GM19193 (cell line): ENCODE measurements around the gene MRPL12.
A peak's percentile ranks its signal among the peaks of the same experiment; 100 is the strongest.

Experiments used
- POLR2A ChIP-seq: IDR thresholded peaks from 4 replicates; pipeline ENCODE4 v1.6.1; 2011; ENCODE audit not compliant: insufficient read depth, insufficient read length; ENCODE audit errors: extremely low read depth

MRPL12 gene

GRCh38 chr17:81702934-81703746 lies at the start of gene MRPL12:
Gene MRPL12 (plus strand): TSS chr17:81703367. CDS start chr17:81703502, 135 bp downstream.
- TF ChIP-seq POLR2A, result peak; percentile 97

GRCh38 chr17:81655378-81656117 lies 47.6 kb upstream of the MRPL12 start:
- TF ChIP-seq POLR2A, result no peak

- TF ChIP-seq POLR2A, result no peak
Measured at GRCh38 chr17:81656118-81656743, 46.9 kb upstream of the MRPL12 start, which contains the start of gene PDE6G. Gene PDE6G (minus strand): TSS chr17:81656542. CDS start chr17:81653305, 3,237 bp downstream.

GRCh38 chr17:81656835-81657234 lies 46.3 kb upstream of the MRPL12 start:
- TF ChIP-seq POLR2A, result no peak

GRCh38 chr17:81659038-81659437 lies 44.1 kb upstream of the MRPL12 start:
- TF ChIP-seq POLR2A, result no peak

GRCh38 chr17:81660441-81660840 lies 42.7 kb upstream of the MRPL12 start:
- no peak for TF ChIP-seq POLR2A

GRCh38 chr17:81662002-81662401 lies 41.2 kb upstream of the MRPL12 start:
- TF ChIP-seq POLR2A, result no peak

GRCh38 chr17:81664051-81664470 lies 39.1 kb upstream of the MRPL12 start:
- TF ChIP-seq POLR2A, result no peak

- peak; percentile 44 for TF ChIP-seq POLR2A
Measured at GRCh38 chr17:81665205-81666091, 37.7 kb upstream of the MRPL12 start.

GRCh38 chr17:81666092-81666341 lies 37.1 kb upstream of the MRPL12 start:
- no peak for TF ChIP-seq POLR2A

GRCh38 chr17:81666342-81667191 lies 36.6 kb upstream of the MRPL12 start, which contains the start of the genes CCDC137 and OXLD1:
Gene CCDC137 (plus strand): TSS chr17:81666737. CDS start chr17:81666767, 30 bp downstream.
Gene OXLD1 (minus strand): TSS chr17:81666605. CDS start chr17:81666577, 28 bp downstream.
- peak; percentile 98 for TF ChIP-seq POLR2A

GRCh38 chr17:81667754-81668153 lies 35.4 kb upstream of the MRPL12 start:
- no peak for TF ChIP-seq POLR2A

- no peak for TF ChIP-seq POLR2A
Measured at GRCh38 chr17:81672504-81672903, 30.7 kb upstream of the MRPL12 start.
